ENCODE measurements around the gene FXYD5. TPM values are rescaled to one million over a fixed set of nuclear protein-coding genes. Genes with fewer than 3 reads are reported as not detected.
A peak's percentile ranks its signal among the peaks of the same experiment; 100 is the strongest.

FXYD5 gene
- total RNA-seq, 6 experiments from 2014 or later: 317 to 417 (median 353) TPM

- no peaks in the 10 kb centered on the region for H3K36me3 Mint-ChIP-seq (ENCODE audit: low read depth)
- no peaks in the 10 kb centered on the region for H3K9me3 Mint-ChIP-seq
- DNase-seq: peak; percentile 68
- peaks cover 19% of the 10 kb centered on the region for H3K4me1 Mint-ChIP-seq (ENCODE audit: low read depth)
- peaks cover 13% of the 10 kb centered on the region for H3K27me3 Mint-ChIP-seq (ENCODE audit: insufficient read depth)
- H3K4me3 Mint-ChIP-seq: no peak overlapping the region
- no peak for TF ChIP-seq CTCF (IDR thresholded peaks at IDR 0.05)
- no peak overlapping the region for H3K27ac Mint-ChIP-seq
These were observed 59.4 kb downstream of the FXYD5 start for GRCh38 chr19:35213663-35214632.

DNA sequence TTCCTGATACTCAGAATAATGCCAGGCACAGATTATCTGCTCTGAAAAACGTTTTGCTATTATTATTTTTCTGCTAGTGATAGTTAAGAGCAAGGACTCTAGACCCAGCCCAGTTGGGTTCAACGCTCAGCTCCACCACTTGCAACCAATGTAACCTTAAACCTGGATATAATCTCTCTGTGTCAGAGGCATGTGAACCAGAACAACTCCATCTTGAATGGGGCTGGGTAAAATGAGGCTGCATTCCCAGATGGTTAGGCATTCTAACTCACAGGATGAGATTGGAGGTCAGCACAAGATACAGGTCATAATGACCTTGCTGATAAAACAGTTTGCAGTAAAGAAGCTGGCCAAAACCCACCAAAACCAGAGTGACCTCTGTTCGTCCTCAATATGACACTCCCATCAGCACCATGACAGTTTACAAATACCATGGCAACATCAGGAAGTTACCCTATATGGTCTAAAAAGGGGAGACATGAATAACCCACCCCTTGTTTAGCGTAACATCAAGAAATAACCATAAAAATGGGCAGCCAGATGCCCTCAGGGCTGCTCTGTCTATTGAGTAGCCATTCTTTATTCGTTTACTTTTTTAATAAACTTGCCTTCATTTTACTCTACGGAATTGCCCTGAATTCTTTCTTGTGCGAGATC, 60.4 kb downstream of the FXYD5 start:
- Mint-ChIP-seq H3K27me3 (ENCODE audit: insufficient read depth) (peaks cover 15% of the 10 kb centered on the region), H3K36me3 (ENCODE audit: low read depth) (no peaks in the 10 kb centered on the region), H3K27ac (no peak overlapping the region), H3K4me3 (no peak overlapping the region), H3K4me1 (ENCODE audit: low read depth) (peaks cover 19% of the 10 kb centered on the region), H3K9me3 (no peaks in the 10 kb centered on the region)
- no peak for DNase-seq
- no peak for TF ChIP-seq CTCF (IDR thresholded peaks at IDR 0.05)

- no peak for TF ChIP-seq CTCF (IDR thresholded peaks at IDR 0.05)
- Mint-ChIP-seq H3K9me3 (no peaks in the 10 kb centered on the region), H3K4me1 (ENCODE audit: low read depth) (peaks cover 19% of the 10 kb centered on the region), H3K27ac (no peak overlapping the region), H3K36me3 (ENCODE audit: low read depth) (no peaks in the 10 kb centered on the region), H3K4me3 (no peak overlapping the region), H3K27me3 (ENCODE audit: insufficient read depth) (peaks cover 15% of the 10 kb centered on the region; the same call in 1 of the 2 replicates)
- DNase-seq: peak; percentile 19
These were observed 61.7 kb downstream of the FXYD5 start for GRCh38 chr19:35216016-35216832.

GRCh38 chr19:35216833-35217648, 62.5 kb downstream of the FXYD5 start:
- no peak overlapping the region for H3K4me3 Mint-ChIP-seq

More at GRCh38 chr19:35216833-35217648, 62.5 kb downstream of the FXYD5 start:
- Mint-ChIP-seq H3K27me3 (ENCODE audit: insufficient read depth) (peaks cover 14% of the 10 kb centered on the region), H3K4me1 (ENCODE audit: low read depth) (peaks cover 19% of the 10 kb centered on the region), H3K9me3 (no peaks in the 10 kb centered on the region), H3K36me3 (ENCODE audit: low read depth) (no peaks in the 10 kb centered on the region), H3K27ac (no peak overlapping the region)
- no peak for DNase-seq
- no peak for TF ChIP-seq CTCF (IDR thresholded peaks at IDR 0.05)

Measured in HFFc6 (cell line).